Skeletal muscle satellite cell (primary cell): ENCODE results near the gene PFKL.
"Not testable (repeated sequence)": the region's sequence is repeated elsewhere in the genome, so short reads cannot be mapped to it uniquely, and the experiment has no call there.

Experiments
- H3K27me3 ChIP-seq: 2 replicates; pipeline ENCODE4 v1.7.0; 2013; ENCODE audit warnings: low read length; ENCODE audit not compliant: control insufficient read depth, insufficient read depth
- H3K36me3 ChIP-seq: 2 replicates; pipeline ENCODE4 v1.7.0; 2013; ENCODE audit warnings: mild to moderate bottlenecking, control low read depth, low read length; ENCODE audit not compliant: insufficient read depth
- H3K4me1 ChIP-seq: 2 replicates; pipeline ENCODE4 v1.7.0; 2013; ENCODE audit warnings: low read length; ENCODE audit not compliant: control insufficient read depth, insufficient read depth
- H3K4me2 ChIP-seq: 2 replicates; pipeline ENCODE4 v1.7.0; 2013; ENCODE audit warnings: mild to moderate bottlenecking, low read length
- H3K4me3 ChIP-seq: 2 replicates; pipeline ENCODE4 v1.7.0; 2013; ENCODE audit warnings: low read length
- H3K9ac ChIP-seq: 2 replicates; pipeline ENCODE4 v1.7.0; 2013; ENCODE audit warnings: mild to moderate bottlenecking, low read depth, low read length, moderate library complexity
- H3K9me3 ChIP-seq: replicated peaks from 2 replicates; pipeline ENCODE4 v1.7.0; 2013; ENCODE audit warnings: mild to moderate bottlenecking, control low read depth, low read length

PFKL gene

DNA sequence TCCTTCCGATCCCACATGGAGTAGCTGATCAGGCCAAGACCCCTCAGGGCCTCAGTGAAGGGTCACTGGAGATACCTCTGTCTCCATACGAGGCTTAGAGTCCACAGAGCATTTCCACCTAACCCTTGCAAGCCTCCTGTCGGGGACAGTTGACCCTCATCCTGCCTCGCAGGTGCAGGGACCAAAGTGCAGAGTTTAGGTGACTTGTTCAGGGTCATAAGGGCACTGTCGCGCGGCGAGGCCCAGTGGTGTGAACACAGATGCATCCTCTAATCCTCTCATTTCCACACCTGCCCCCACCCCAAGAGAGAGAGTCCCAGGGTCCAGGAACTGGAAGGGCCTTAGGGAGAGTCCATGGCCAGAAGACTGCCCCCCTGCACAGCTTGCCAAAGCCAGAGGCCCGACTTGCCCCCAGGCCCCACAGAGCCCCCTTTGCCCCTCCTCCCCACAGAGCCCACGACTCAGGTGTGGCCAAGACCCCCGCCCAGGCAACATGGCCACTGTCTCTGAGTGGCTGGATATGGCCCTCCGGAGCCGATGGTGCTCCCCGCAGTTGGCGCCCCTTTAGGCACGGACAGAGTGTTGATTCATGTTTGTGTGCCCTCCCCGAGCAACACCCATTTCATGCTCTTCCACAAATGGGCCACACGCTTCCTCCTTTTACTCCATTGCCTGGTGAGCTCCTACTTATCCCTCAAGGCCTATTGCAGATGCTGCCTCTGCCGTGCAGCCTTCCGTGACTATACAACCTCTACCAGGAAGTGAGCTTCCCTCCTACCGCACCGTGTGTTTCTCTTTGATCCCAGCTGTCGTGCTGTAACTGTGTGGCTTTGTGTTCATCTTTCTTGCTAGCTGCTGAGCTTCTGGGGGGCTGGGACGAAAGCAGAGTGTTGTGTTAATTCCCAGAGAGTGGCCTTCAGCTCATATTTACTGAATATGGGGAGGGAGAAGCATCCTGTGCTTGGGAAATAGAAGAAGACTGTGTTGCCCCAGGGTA, 55.2 kb downstream of the PFKL start:
- Histone ChIP-seq H3K4me1 (no peaks in the 10 kb centered on the region), H3K4me3 (no peak overlapping the region), H3K36me3 (no peaks in the 10 kb centered on the region), H3K9me3 (no peaks in the 10 kb centered on the region), H3K4me2 (no peak overlapping the region), H3K9ac (no peak overlapping the region), H3K27me3 (peaks cover 44% of the 10 kb centered on the region)

DNA sequence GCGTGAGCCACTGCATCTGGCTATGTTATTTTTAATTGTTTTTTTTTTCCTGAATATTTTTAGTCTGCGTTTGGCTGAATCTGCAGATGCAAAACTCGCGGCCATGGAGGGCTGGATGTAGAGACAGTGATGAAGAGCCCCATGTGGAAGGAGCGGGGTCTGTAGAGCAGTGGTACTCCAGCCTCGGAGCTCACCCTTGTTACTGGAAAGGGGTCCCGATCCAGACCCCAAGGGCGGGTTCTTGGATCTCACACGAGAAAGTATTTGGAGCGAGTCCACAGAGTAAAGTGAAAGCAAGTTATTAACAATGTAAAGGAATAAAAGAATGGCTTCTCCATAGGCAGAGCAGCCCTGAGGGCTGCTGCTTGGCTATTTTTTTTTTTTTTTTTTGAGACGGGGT, 56.3 kb downstream of the PFKL start:
- no peaks in the 10 kb centered on the region for H3K4me1 ChIP-seq
- no peaks in the 10 kb centered on the region for H3K36me3 ChIP-seq
- H3K27me3 ChIP-seq, result peaks cover 43% of the 10 kb centered on the region
- no peak overlapping the region for H3K4me3 ChIP-seq
- no peak overlapping the region for H3K9ac ChIP-seq
- H3K9me3 ChIP-seq, result no peaks in the 10 kb centered on the region
- H3K4me2 ChIP-seq, result no peak overlapping the region

DNA sequence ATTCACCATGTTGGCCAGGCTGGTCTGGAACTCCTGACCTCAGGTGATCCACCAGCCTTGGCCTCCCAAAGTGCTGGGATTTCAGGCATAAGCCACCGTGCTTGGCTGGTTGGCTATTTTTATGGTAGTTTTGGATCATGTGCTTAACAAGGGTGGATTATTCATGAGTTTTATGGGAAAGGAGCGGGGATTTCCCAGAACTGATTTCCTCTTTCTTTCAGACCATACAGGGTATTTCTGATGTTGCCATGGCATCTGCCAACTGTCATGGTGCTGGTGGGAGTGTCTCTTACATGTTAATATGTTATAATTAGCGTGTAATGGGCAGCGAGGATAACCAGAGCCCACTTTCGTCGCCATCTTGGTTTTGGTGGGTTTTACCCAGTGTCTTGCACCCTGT, 56.8 kb downstream of the PFKL start:
- peaks cover 38% of the 10 kb centered on the region for H3K27me3 ChIP-seq
- H3K9me3 ChIP-seq, result no peaks in the 10 kb centered on the region
- H3K9ac ChIP-seq, result no peak overlapping the region
- H3K4me2 ChIP-seq, result no peak overlapping the region
- H3K4me3 ChIP-seq, result no peak overlapping the region
- no peaks in the 10 kb centered on the region for H3K4me1 ChIP-seq
- no peaks in the 10 kb centered on the region for H3K36me3 ChIP-seq

DNA sequence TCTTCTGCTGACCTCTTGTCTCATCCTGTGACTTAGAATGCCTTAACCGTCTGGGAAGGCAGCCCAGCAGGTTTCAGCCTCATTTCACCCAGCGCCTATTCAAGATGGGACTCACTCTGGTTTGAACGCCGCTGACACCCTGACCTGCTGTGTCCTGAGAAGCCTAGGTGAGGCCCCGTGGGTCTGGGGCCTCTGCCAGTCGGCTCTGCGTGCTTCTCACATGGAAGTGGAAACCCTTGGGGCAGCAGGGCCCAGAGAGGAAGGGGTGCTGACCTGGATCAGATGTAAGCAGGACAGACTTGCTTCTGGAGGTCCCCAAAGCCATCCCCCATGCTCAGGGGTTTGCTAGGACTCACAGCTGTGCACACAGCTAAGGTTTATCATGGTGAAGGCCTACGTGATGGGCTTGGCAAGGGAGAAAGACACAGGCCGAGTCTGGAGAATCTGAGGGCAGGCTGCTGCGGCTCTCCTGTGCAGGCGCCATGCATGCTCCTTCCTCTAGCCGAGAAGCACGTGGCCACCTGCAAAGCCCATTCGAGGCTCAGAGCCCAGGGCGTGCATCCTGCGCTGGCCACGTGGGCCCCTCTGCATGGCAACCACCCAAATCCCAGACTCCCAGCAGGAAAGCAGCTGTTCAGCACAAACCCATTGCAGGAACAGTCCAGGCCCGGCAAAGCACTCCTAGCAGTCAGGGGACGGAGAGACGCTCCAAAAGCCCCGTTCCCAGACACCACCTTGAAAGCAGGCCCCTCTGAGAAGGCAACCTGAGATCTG, 57.4 kb downstream of the PFKL start:
- Histone ChIP-seq H3K27me3 (peaks cover 32% of the 10 kb centered on the region), H3K4me1 (no peaks in the 10 kb centered on the region), H3K9ac (no peak overlapping the region), H3K4me3 (no peak overlapping the region), H3K36me3 (no peaks in the 10 kb centered on the region), H3K9me3 (no peaks in the 10 kb centered on the region), H3K4me2 (no peak overlapping the region)

DNA sequence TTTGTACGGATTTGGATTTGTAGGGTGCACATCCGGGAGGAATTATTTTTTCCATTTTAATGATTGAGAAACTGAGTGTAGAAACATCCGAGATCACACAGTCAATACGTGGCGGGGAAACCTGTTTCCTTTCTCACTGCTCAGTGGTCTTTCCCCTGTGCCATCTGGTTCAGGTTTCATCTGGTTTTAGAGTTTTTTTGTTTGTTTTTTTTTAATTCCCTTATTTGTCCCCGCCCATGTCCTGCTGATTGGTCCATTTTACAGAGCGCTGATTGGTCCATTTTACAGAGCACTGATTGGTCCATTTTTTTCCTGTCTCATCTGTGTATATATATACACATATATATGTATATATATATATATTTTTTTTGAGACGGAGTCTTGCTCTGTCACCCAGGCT, 59.5 kb downstream of the PFKL start:
- peaks cover 14% of the 10 kb centered on the region for H3K27me3 ChIP-seq

DNA sequence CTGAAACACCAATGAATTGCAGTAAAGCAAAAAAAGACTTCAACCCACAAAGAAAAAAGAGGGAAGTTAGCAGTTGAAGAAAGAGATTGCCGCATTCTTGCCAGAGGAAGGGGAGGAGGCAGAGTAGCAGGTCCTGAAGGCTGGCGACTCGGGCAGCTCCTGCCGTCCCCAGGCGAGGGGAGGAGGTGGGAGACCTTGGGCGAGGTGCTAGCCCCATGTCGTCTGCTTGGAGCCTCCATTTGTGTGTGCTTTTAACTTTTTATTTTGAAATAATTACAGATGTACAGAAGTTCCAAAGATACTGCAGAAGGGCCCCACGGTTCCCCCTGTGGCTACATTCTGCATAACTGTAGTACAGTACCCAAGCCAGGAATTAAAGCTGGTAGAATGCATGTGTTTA, 60.3 kb downstream of the PFKL start:
- no peak overlapping the region for H3K4me2 ChIP-seq
- H3K9me3 ChIP-seq, result no peaks in the 10 kb centered on the region
- H3K36me3 ChIP-seq, result no peaks in the 10 kb centered on the region
- H3K4me3 ChIP-seq, result no peak overlapping the region
- peaks cover 10% of the 10 kb centered on the region for H3K27me3 ChIP-seq
- H3K4me1 ChIP-seq, result no peaks in the 10 kb centered on the region
- no peak overlapping the region for H3K9ac ChIP-seq

More for the DNA sequence above, 59.5 kb downstream of the PFKL start:
- Histone ChIP-seq H3K4me3 (no peak overlapping the region), H3K36me3 (no peaks in the 10 kb centered on the region), H3K9me3 (no peaks in the 10 kb centered on the region), H3K4me2 (no peak overlapping the region), H3K9ac (no peak overlapping the region), H3K4me1 (no peaks in the 10 kb centered on the region)

DNA sequence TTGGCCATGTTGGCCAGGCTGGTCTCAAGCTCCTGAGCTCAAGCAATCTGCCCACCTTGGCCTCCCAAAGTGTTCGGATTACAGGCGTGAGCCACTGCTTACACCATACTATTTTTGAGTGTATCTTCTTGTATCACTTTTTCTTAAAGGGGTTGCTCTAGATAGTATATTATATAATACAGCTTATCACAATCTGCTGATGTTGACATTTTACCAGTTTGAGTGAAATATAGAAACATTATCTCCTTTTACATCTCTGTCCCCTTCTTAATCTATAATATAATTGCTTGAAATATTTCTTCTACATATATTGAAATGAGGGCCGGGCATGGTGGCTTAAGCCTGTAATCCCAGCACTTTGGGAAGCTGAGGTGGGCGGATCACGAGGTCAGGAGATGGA, 62.0 kb downstream of the PFKL start:
- not testable (repeated sequence) for H3K9ac ChIP-seq, H3K4me3 ChIP-seq, H3K9me3 ChIP-seq, H3K36me3 ChIP-seq, H3K27me3 ChIP-seq, H3K4me1 ChIP-seq, H3K4me2 ChIP-seq

DNA sequence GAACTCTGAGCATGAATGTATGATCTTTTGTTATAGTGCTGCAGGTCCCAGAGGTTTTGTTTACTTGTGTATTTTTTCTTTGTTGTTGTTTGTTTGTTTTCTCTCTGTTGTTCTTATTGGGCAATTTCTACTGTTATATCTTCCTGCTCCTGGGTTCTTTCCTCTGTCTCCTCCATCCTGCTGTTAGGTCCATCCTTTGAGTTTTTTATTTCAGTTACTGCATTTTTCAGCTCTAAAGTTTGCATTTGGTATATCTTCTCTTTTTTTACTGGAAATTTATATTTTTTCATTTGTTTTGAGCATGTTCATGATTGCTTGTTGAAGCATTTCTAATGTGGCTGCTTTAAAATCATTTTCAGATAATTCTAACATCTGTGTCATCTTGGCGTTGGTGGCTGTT, 63.4 kb downstream of the PFKL start:
- Histone ChIP-seq H3K4me2 (no peak overlapping the region), H3K4me1 (no peaks in the 10 kb centered on the region), H3K4me3 (no peak overlapping the region), H3K9me3 (no peaks in the 10 kb centered on the region), H3K9ac (no peak overlapping the region), H3K27me3 (peaks cover 4% of the 10 kb centered on the region), H3K36me3 (no peaks in the 10 kb centered on the region)

DNA sequence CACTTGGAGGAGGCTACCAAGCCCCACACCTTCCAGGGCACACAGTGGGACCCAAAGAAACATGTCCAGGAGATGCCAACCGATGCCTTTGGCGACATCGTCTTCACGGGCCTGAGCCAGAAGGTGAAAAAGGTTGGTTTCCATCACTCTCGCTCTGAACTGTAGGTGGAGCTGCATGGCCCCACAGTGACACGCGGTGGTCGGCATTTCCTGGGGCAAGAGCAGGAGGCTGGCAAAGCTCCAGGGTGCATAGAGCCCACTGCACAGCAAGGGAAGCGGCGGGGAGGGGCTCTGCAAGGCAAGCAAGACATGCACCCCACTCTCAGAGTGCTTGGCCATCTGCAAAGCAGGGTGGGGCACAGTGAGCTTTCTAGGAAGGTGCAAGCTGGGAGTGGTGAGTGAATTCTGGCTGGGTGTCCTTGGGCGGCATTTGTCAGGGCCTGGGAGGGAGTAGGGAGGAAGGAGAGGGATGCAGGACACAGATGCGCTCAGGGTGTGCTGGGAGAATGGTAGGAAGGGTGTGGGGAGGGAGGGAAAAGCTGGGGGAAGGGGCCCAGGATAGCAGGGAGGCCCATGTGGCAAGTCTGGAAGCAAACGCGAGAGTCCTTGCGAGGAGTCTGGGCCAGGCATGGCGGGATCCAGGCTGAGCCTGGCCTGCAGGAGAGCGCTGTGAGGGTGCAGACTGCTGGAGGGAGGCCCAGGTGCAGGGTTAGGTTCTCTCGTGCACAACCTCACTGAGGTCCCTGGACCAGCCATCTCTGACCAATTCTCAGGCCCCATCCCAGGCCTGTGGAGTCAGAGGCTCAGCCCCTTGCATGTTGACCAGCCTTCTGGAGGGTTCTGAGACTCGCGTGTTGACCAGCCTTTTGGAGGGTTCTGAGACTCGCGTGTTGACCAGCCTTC, 64.5 kb downstream of the PFKL start:
- Histone ChIP-seq H3K4me2 (no peak overlapping the region), H3K27me3 (peaks cover 4% of the 10 kb centered on the region), H3K4me3 (no peak overlapping the region), H3K9ac (no peak overlapping the region), H3K4me1 (no peaks in the 10 kb centered on the region), H3K9me3 (no peaks in the 10 kb centered on the region), H3K36me3 (no peaks in the 10 kb centered on the region)

DNA sequence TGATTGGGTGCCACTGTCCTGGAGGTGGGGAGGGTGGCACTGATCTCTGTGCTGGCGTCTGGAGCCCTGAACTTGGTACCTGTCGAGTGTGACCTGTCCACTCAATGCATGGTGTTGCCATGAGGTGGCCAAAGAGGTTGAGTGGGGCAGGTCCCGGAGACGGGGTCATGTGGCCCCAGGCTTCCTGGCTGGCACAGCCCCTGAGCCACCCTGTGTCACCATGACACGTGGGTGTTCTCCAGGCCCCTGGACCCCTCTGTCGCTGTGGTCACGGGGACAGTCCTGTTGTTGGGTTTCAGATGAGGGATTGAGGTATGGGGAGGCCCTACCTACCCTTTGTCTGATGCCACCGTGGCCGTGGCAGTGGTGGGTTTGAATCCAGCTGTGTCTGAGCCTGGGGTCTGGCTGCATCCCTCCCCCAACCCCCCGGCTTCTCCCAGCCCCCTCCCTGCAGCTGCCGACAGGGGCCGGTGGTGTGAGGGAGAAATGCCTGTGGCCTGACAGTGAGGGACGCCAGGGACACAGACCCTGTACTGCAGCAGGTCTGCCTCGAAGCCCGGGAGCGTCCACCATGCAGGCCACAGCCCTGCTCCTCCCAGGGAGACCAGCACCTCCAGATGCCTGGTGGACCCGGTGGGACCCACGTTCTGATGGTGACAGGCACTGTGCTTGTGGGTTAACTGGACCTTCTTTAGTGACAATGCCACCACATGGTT, 65.6 kb downstream of the PFKL start:
- Histone ChIP-seq H3K36me3 (no peaks in the 10 kb centered on the region), H3K4me2 (no peak overlapping the region), H3K9me3 (no peaks in the 10 kb centered on the region), H3K27me3 (peaks cover 4% of the 10 kb centered on the region), H3K4me1 (no peaks in the 10 kb centered on the region), H3K4me3 (no peak overlapping the region), H3K9ac (no peak overlapping the region)
